Cortex of kidney (tissue), 1 donor: Measurements from ENCODE around the gene LRRK1.

Experiments
- DNase-seq: peaks from one replicate; lab custom pipeline; 2025; lab: John Stamatoyannopoulos, UW

LRRK1 gene

GRCh38 chr15:101043011-101043410, 123.9 kb downstream of the LRRK1 start:
- no peak for DNase-seq

- DNase-seq, result no peak
These were observed 124.9 kb downstream of the LRRK1 start for GRCh38 chr15:101043911-101044624.

GRCh38 chr15:101044625-101045235, 125.6 kb downstream of the LRRK1 start:
- DNase-seq, result no peak

GRCh38 chr15:101045236-101045646, 126.1 kb downstream of the LRRK1 start:
- no peak for DNase-seq

GRCh38 chr15:101045835-101046691, 126.9 kb downstream of the LRRK1 start:
- no peak for DNase-seq

- DNase-seq, result no peak
These were observed 127.7 kb downstream of the LRRK1 start for GRCh38 chr15:101046826-101047225.

GRCh38 chr15:101047301-101047781, 128.2 kb downstream of the LRRK1 start:
- DNase-seq, result no peak

GRCh38 chr15:101048176-101048575, 129.0 kb downstream of the LRRK1 start:
- DNase-seq, result no peak

GRCh38 chr15:101048581-101049030, 129.4 kb downstream of the LRRK1 start:
- no peak for DNase-seq

- DNase-seq, result no peak
These were observed 130.1 kb downstream of the LRRK1 start for GRCh38 chr15:101049282-101049681.

GRCh38 chr15:101049856-101050622, 130.9 kb downstream of the LRRK1 start:
- DNase-seq, result no peak

GRCh38 chr15:101050623-101051290, 131.6 kb downstream of the LRRK1 start:
- DNase-seq, result no peak

- no peak for DNase-seq
These were observed 132.3 kb downstream of the LRRK1 start for GRCh38 chr15:101051291-101052030.

- DNase-seq, result no peak
These were observed 133.0 kb downstream of the LRRK1 start for GRCh38 chr15:101052031-101052620.

GRCh38 chr15:101052681-101053121, 133.5 kb downstream of the LRRK1 start:
- DNase-seq, result no peak

GRCh38 chr15:101053261-101053660, 134.1 kb downstream of the LRRK1 start:
- DNase-seq, result no peak

GRCh38 chr15:101054116-101054515, 135.0 kb downstream of the LRRK1 start:
- no peak for DNase-seq

GRCh38 chr15:101054991-101055390, 135.8 kb downstream of the LRRK1 start:
- DNase-seq, result no peak

- DNase-seq, result no peak
These were observed 136.3 kb downstream of the LRRK1 start for GRCh38 chr15:101055411-101055810.
